NCI-H1092 (cell line): ENCODE data around the gene PTPRG.

Experiments used
- DNase-seq: peaks from one replicate; lab custom pipeline; 2025; lab: John Stamatoyannopoulos, UW

PTPRG gene

GRCh38 chr3:61562721-61563312 is 1.4 kb downstream of the PTPRG start:
- DNase-seq: no peak

- DNase-seq: no peak
Observed at GRCh38 chr3:61563313-61564271, 2.2 kb downstream of the PTPRG start.

GRCh38 chr3:61564395-61565059 is 3.2 kb downstream of the PTPRG start:
- DNase-seq: peak; percentile 9

- DNase-seq: no peak
Observed at GRCh38 chr3:61565569-61565968, 4.2 kb downstream of the PTPRG start.

- DNase-seq: no peak
Observed at GRCh38 chr3:61568127-61568526, 6.8 kb downstream of the PTPRG start.

- no peak for DNase-seq
Observed at GRCh38 chr3:61569856-61570580, 8.6 kb downstream of the PTPRG start.

GRCh38 chr3:61570813-61571212 is 9.4 kb downstream of the PTPRG start:
- no peak for DNase-seq

GRCh38 chr3:61571516-61572336 is 10.4 kb downstream of the PTPRG start:
- no peak for DNase-seq

GRCh38 chr3:61572879-61573278 is 11.5 kb downstream of the PTPRG start:
- no peak for DNase-seq

- no peak for DNase-seq
Observed at GRCh38 chr3:61573441-61573840, 12.1 kb downstream of the PTPRG start.

- DNase-seq: no peak
Observed at GRCh38 chr3:61574854-61575253, 13.5 kb downstream of the PTPRG start.

- no peak for DNase-seq
Observed at GRCh38 chr3:61575893-61576292, 14.5 kb downstream of the PTPRG start.

- DNase-seq: no peak
Observed at GRCh38 chr3:61577760-61578159, 16.4 kb downstream of the PTPRG start.

- DNase-seq: no peak
Observed at GRCh38 chr3:61578667-61579367, 17.4 kb downstream of the PTPRG start.

GRCh38 chr3:61579685-61580084 is 18.3 kb downstream of the PTPRG start:
- no peak for DNase-seq

- no peak for DNase-seq
Observed at GRCh38 chr3:61580982-61581643, 19.7 kb downstream of the PTPRG start.

GRCh38 chr3:61582287-61582686 is 20.9 kb downstream of the PTPRG start:
- DNase-seq: no peak

- no peak for DNase-seq
Observed at GRCh38 chr3:61582846-61583245, 21.5 kb downstream of the PTPRG start.

- no peak for DNase-seq
Observed at GRCh38 chr3:61583890-61584875, 22.8 kb downstream of the PTPRG start.
